Thoracic aorta (tissue), 2 donors: ENCODE results near the gene KHK. TPM values are rescaled to one million over a fixed set of nuclear protein-coding genes. Genes with fewer than 3 reads are reported as not detected.

ENCODE experiments used
- ATAC-seq: fragments of 150-250 bp; one replicate; pipeline ENCODE4 v1.8.0; 2017; ENCODE audit warnings: low read depth; ENCODE audit not compliant: insufficient number of reproducible peaks, low FRiP score
- DNase-seq: peaks from one replicate; pipeline ENCODE4 v3.0.0-alpha.2; 2020; ENCODE audit warnings: low spot score
- H3K27ac ChIP-seq, 2 donors: fragments of 200-600 bp; sonication (generic); 1 replicate in 1 of 2; 2 replicates in 1 of 2; pipeline ENCODE4 v1.5.1; 2016; ENCODE audit warnings: mild to moderate bottlenecking in 2 of 2, moderate library complexity in 2 of 2
- H3K27me3 ChIP-seq: fragments of 200-600 bp; sonication (generic); replicated peaks from 2 replicates; pipeline ENCODE4 v1.6.0; 2016; ENCODE audit warnings: mild to moderate bottlenecking; ENCODE audit not compliant: insufficient read depth
- H3K36me3 ChIP-seq: fragments of 200-600 bp; sonication (generic); one replicate; pipeline ENCODE4 v1.5.1; 2016
- H3K4me1 ChIP-seq, 2 donors: fragments of 200-600 bp; sonication (generic); 1 replicate in 1 of 2; 2 replicates in 1 of 2; pipeline versions ENCODE4 v1.5.1 to v1.6.0; 2016; ENCODE audit warnings: low read depth in 2 of 2, mild to moderate bottlenecking in 1 of 2; ENCODE audit not compliant: control insufficient read depth in 1 of 2
- H3K4me3 ChIP-seq: fragments of 200-600 bp; sonication (generic); 2 replicates; pipeline ENCODE4 v1.5.1; 2016; ENCODE audit warnings: mild to moderate bottlenecking
- H3K9me3 ChIP-seq: fragments of 200-600 bp; sonication (generic); 2 replicates; pipeline ENCODE4 v1.5.1; 2016
- total RNA-seq, 2 donors: library from RNA; depleted of rRNA; stranded (reverse); fragments of >200 nt; gene quantifications; one replicate each; pipeline versions ENCODE4 v1.1.0 to v1.2.3, GENCODE V29; 2016
- TF ChIP-seq, protein P1 (sequence below): fragments of 200-600 bp; sonication (generic); IDR thresholded peaks from one replicate; pipeline ENCODE4 v1.5.1; 2019; ENCODE audit warnings: antibody characterized with exemption

KHK gene
- total RNA-seq, 2 donors from 2014 or later, result 1.5 to 2.6 TPM

DNA sequence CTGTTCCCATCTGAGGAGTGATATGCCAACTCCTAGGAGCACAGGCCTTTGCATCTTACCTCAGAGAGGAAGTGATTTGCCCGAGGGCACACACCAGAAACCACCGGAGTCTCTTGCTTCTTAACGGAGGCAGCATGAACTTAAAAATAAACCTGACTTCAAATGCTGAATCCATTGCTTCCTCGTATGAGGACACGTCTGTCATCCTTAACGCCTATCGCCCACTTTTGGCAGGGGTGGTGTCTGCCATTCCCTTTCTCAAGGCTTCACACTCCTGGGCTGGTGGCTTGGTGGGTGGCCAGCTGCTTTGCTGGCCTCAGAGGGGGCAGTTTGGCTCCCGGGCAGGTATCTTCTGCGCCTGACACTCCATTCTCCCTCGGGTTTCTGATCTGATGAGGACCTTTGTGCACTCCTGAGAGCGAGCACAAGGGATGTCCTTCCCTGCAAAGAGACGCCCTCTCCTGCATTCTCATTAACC lies 48.9 kb downstream of the KHK start:
- ATAC-seq, result no peak
- Histone ChIP-seq H3K4me3 (no peak overlapping the region), H3K36me3 (peaks cover 16% of the 10 kb centered on the region), H3K27me3 (no peaks in the 10 kb centered on the region), H3K9me3 (no peaks in the 10 kb centered on the region), H3K4me1 (peaks cover 8 to 19% of the 10 kb centered on the region in 2 donors), H3K27ac (no peak overlapping the region)
- no peak for DNase-seq
- TF ChIP-seq, protein P1, sequence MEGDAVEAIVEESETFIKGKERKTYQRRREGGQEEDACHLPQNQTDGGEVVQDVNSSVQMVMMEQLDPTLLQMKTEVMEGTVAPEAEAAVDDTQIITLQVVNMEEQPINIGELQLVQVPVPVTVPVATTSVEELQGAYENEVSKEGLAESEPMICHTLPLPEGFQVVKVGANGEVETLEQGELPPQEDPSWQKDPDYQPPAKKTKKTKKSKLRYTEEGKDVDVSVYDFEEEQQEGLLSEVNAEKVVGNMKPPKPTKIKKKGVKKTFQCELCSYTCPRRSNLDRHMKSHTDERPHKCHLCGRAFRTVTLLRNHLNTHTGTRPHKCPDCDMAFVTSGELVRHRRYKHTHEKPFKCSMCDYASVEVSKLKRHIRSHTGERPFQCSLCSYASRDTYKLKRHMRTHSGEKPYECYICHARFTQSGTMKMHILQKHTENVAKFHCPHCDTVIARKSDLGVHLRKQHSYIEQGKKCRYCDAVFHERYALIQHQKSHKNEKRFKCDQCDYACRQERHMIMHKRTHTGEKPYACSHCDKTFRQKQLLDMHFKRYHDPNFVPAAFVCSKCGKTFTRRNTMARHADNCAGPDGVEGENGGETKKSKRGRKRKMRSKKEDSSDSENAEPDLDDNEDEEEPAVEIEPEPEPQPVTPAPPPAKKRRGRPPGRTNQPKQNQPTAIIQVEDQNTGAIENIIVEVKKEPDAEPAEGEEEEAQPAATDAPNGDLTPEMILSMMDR, result no peak

DNA sequence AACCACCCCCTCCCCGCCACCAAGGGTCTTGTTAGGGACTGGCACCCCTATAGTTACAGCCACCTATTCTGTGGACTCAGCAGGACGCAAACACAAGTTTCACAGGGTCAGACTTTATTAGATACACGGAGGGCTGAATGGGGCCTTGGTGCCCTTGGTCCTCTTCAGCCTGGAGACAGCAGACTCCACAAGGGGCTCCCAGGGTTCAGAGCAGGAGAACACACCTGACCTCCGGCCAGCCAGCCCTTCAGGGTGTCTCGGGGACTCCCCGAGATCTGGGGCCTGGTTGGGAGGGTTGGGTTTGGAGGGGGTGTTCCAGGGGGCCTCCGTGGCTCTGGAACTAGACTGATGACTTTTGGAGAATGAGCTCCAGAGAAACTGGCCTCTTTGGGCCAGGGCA lies 50.2 kb downstream of the KHK start:
- Histone ChIP-seq H3K36me3 (peaks cover 4% of the 10 kb centered on the region), H3K4me1 (peaks cover 8 to 19% of the 10 kb centered on the region in 2 donors), H3K27ac (no peak overlapping the region), H3K27me3 (no peaks in the 10 kb centered on the region), H3K9me3 (no peaks in the 10 kb centered on the region), H3K4me3 (no peak overlapping the region)
- TF ChIP-seq, protein P1, result no peak
- DNase-seq, result no peak
- ATAC-seq, result no peak

DNA sequence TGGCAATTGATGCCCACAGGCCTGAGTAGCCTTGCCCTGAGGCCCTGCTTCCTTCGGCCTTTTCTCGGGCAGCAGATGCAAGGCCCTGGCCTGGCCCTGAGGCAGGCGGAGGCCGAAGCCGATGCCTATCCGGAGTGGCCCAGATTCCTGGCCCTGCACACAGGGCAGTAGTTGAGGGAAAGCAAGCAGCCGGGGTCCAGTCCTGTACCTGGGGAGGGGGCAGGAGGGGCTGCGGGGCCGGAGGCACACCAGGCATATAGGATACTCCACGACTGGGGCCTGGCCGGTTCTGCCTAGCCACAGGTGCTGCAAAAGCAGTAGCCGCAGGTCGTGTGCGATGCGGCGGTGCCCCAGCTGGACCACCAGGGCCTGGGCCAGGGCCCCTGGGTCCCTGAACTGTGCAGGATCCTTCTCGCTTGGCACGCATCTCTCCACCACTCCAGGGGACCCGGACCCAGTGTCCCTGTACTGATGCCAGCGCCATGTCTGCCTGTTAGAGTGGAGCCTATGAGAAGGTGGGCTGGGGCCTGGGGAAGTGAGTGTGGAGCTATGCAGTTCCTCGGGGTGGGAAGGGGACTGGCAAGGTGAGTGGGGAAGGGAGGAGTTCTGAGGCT lies 50.9 kb downstream of the KHK start:
- no peaks in the 10 kb centered on the region for H3K36me3 ChIP-seq
- peaks cover 8 to 15% of the 10 kb centered on the region in 2 donors for H3K4me1 ChIP-seq
- DNase-seq (no peak), ATAC-seq (no peak)
- TF ChIP-seq, protein P1, result no peak
- no peaks in the 10 kb centered on the region for H3K27me3 ChIP-seq
- no peak overlapping the region for H3K27ac ChIP-seq
- no peak overlapping the region for H3K4me3 ChIP-seq
- no peaks in the 10 kb centered on the region for H3K9me3 ChIP-seq

DNA sequence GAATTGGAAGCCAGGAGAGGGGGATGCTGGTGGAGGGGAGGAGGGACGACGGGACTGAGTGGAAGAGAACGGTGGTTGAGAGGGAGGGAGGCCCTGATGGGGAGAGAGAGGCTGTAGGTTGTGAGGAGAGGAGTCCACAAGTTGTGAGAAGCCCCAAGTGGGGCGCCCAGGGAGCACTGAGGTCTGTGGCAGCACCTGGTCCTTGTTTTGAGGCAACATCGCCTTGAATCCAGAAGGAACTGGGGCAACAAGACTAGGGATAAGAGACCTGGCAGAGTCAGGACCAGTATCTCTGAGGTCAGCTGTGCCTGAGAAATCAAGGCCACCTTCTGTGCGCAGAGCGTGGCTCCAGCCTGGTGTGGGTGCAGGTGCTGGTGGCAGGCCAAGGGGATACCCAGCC lies 51.5 kb downstream of the KHK start:
- Histone ChIP-seq H3K4me3 (no peak overlapping the region), H3K27me3 (no peaks in the 10 kb centered on the region), H3K27ac (no peak overlapping the region), H3K36me3 (no peaks in the 10 kb centered on the region), H3K4me1 (peaks cover 5 to 8% of the 10 kb centered on the region in 2 donors), H3K9me3 (no peaks in the 10 kb centered on the region)
- DNase-seq (no peak), ATAC-seq (no peak)
- TF ChIP-seq, protein P1, result no peak

DNA sequence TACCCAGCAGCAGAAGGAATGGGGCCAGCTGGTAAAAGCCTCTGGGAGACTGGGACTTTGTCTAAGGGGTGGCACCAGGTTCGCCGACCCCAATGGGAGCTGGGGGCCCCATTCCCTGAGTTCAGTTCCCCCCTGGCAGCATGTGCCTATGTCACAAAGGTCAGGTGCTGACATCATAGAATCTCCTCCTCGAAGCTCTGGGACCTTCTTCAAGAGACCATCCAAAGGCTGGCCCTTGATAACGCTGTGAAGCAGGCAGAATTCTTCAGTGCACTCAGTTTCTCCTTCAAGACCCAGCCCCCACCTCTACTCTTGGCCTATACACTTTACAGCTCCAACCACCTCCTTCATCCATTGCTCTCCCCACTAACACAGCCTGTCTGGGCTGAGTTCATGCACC lies 52.7 kb downstream of the KHK start, which contains the start of gene PRR30:
Gene PRR30, minus strand, starts transcription at position 101 of the 400 bp plus-strand sequence. CDS start 1,081 bp downstream, outside the sequence.
- H3K4me1 ChIP-seq, result no peaks in the 10 kb centered on the region
- ATAC-seq (no peak), DNase-seq (no peak)
- H3K9me3 ChIP-seq, result no peaks in the 10 kb centered on the region
- no peak within 1 kb of the TSS for H3K4me3 ChIP-seq
- H3K36me3 ChIP-seq, result no peaks in the 10 kb centered on the region
- no peak within 1 kb of the TSS for H3K27ac ChIP-seq
- TF ChIP-seq, protein P1, result no peak
- no peaks in the 10 kb centered on the region for H3K27me3 ChIP-seq
